Tongue (tissue), 2 donors: Measurements from ENCODE around the gene KCNMA1. TPM values are rescaled to one million over a fixed set of nuclear protein-coding genes. Genes with fewer than 3 reads are reported as not detected.
A peak's percentile ranks its signal among the peaks of the same experiment; 100 is the strongest.
"Not testable (repeated sequence)": the region's sequence is repeated elsewhere in the genome, so short reads cannot be mapped to it uniquely, and the experiment has no call there.

Experiments used
- DNase-seq: peaks from one replicate; pipeline ENCODE4 v3.0.0-alpha.2; 2015
- total RNA-seq: library from RNA; depleted of rRNA; stranded (reverse); fragments of >200 nt; gene quantifications from one replicate; pipeline ENCODE4 v1.2.3, GENCODE V29; 2014

Gene KCNMA1
- total RNA-seq, 1 donor from 2014 or later: 34.3 TPM

DNA sequence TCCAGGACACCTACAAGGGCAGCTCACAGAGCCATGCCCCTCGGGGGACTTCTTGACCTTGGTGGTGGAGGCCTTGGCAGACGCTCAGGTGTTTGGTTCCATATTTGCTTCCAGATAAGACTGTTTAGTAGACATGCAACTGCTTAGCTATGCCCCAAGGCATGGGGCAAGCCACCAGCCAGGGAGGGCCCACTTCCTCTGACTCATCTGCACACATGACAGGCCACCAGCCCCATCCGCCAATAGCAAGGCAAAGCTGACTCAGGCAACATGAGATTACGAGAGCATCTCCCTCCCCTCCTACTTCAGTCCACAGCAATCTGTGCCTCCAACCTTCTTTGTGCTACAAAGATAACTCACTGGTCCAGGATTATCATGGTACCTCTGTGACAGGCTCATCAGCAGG, 54.9 kb downstream of the KCNMA1 start:
- no peak for DNase-seq

DNA sequence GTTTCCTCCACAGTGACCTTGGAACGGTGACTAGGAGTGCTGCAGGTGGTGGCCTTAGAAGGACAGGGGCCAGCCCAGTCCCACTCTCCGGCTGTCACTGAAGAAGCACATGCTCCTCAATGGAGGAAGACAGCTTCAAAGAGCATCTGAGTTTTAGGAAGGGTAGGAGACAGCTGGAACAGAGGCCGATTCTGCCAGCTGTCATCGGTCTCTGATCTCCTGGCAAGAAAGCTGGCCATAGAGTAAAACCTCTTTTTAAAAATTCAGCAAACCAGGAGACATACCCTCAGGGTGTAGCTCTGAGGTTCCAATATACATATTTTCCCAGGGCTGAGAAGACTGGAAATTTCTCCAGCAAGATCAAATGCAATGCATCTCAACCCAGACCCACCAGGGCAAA, 55.9 kb downstream of the KCNMA1 start:
- DNase-seq: peak; percentile 47

DNA sequence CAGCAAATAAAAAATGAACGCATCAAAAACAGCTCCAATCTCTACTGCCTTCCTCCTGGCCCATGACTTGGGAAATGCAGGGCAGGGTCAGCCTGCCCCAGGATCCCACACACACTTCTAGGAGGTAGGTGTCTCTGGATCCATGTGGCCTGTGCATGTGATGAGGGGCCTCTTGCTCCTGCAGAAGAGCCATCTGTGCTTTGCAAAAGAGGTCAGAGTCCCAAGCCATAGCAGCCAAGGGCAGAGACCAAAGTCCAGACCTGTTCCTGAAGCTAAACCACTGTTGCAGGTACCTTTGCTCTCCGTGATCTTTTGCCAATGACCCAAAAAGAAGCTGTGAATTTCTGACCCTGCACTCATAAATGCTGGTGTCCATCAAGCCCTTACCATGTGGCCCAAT, 57.1 kb downstream of the KCNMA1 start:
- no peak for DNase-seq

DNA sequence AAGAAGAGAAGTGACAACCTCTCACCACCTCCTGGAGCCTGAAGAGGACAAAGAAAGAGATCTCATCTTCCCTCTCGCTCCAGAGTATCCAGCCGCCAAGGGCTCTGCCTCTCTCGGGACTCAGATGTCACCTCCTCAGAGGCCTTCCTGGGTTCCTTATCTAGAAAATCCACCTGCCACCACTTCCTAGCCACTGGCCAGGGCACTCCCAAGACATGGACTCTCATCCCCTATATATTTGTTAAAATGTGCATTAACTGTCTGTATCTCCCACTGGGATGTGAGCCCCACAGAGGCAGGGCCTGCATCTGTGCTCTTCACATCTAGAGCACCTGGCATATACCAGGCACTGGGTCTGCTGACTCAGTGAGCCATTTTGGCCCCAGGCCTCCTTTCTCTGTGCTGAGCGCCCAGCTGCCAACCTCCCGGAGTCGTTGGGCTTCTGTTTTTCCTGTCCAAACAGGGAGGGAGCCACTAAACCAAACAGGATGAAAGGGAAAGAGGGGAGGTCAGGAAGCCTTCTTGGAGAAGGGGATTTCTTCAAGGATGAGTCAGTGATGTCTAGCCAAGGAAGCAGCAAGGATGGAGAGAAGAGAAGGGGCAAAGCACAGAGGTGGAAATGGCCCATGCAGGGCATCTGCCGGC, 58.9 kb downstream of the KCNMA1 start:
- no peak for DNase-seq

DNA sequence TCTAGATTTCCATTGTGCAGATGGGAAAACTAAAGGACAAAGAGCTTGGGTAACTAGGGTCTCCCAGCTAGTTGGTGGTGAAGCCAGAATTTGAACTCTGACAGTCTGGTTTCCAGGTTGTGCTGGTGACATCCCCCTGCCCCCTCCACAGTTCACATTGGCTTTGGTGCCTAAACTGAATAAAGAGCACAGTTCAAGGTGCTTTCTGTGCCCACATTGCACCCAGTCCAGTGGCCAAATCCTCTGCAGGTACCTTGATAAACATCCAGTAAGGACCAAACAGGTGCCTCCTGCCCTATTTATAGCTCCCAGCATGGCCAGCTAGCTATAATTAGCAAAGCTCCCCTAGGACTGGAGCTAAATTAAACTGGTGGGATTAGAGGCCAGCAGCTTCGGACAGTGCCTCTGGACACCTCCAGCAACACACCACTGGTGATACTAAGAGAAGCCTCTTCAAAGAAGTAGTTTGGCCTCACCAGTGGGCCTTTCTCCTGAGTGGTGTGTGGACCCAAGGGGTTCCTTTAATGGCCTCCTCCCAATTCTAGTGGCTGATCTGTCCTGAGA, 59.9 kb downstream of the KCNMA1 start:
- DNase-seq: peak; percentile 51

DNA sequence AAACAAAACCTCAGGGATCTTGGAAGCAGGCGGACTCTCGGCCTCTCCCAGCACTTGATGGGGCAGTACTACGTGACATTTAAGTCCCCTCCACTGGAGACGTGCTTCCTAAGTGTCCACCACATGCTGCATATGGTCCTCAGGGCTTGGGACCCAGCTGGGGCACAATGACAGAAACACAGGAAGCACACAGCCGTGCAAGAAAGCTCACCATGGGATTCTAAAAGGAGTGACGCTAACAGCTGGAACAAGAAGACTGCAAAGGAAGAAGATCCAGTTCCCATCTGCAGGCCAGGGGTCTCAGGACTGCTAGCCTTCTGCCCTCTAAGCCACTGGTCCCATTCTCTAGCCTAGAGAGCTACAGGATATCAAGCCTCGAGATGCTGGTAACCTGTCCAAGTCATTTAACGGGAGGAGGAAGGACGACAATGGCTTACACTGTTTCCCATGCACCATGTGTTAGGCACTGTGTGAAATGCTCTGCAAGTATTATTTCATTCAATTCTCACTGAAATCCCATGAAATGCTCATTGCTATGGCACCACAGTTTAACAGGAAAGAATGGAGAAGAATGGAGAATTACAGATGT, 61.1 kb downstream of the KCNMA1 start:
- peak; percentile 70 for DNase-seq

DNA sequence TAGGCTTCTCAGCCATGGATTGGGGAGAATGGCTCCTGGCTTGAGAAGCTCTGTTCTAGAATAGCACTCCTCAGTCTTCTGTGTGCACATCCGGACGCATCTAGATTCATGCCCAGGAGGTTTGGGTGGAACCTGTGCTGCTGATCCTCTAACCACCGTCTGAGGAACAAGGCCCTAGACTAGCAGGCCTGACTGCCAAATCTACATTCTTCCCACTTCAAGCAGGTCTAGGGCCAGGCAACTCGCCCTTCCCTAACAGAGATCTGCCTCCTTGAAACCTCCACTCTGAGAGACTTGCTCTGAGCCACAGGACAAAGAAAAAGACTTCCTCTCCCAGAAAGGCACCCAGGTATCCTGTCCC, 61.6 kb downstream of the KCNMA1 start:
- DNase-seq: no peak

DNA sequence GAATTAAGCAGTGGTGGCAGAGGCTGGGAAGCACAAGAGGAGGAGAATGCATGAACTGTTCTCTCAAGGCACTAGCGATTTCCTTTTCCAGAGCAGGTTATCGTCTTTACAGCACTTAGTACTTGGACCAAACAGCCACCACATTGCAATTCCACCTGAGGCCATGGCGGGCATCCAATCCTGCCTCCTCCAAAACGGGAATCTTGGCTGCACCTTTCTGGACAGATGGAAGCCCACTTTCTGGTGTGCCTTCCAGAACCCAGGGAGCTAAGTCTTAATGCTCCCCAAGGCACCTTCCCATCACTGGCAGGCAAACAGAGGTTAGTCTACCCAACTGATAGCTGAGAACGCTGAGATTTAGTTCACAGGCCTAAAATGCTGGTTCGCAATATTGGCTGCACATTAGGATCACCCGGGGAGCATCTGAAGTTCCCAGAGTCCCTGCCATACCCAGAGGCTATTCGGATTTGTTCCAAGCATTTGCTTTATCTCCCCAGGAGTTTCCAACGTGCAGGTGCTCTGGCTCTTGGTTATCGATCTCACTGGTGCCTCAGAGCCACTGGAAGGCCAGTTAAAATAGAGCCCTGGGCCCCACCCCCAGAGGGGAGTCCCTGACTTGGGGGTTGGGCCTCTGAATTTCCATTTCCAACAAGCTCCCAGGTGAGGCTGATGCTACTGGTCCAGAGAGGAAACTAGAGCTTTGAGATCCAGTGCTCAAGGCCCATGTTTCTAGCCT, 62.2 kb downstream of the KCNMA1 start:
- DNase-seq: no peak

DNA sequence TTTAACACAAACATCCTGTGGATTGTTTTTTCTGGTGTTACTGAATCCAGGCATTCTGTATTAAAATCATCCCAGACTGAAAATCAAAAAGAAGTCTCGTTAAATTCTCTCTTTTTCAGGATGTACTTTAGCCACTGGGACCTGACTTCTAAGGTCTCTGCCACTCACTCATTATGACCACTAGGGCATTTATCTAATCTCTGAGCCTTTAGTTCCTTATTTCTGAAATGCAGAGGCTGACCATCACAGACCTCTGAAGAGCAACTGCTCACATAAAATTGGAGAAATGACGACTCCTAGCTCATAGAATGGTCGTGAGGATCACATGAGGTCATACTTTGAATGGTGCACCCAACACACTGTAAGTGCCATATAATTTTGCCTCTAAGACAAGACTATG, 63.2 kb downstream of the KCNMA1 start:
- DNase-seq: no peak

DNA sequence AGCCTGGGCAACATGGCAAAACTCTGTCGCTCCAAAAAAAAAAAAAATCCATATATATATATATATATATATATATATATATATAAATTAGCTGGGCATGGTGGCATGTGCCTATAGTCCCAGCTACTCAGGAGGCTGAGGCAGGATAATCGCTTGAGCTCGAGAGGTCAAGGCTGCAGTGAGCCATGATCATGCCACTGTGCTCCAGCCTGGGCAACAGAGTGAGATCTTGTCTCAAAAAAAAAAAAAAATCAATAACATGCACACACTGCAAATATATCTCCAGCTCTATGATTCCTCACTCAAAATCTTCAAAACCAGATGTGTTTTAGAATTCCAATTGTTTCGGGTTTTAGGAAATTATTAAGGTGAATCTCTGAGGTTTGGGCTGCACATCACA, 65.1 kb downstream of the KCNMA1 start:
- not testable (repeated sequence) for DNase-seq

DNA sequence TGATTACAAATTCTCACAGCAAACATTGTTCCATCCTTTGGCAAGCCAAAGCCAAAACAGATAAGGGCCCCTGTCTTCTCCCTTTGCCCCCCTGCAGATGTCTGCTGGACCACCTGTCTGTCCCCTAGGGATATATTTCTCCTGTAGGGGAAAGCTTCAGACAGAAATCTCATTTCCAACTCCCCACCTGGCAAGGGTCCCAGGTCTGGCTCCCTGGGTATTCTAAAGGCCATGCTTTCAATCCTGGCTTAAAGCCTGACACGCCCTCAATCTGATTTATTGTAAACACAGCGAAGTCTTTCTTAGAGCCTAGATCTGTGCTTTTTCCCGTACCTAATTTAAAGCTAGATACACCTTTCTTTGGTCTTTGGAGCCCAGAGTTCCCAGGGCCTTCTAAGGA, 66.1 kb downstream of the KCNMA1 start:
- peak; percentile 51 for DNase-seq

DNA sequence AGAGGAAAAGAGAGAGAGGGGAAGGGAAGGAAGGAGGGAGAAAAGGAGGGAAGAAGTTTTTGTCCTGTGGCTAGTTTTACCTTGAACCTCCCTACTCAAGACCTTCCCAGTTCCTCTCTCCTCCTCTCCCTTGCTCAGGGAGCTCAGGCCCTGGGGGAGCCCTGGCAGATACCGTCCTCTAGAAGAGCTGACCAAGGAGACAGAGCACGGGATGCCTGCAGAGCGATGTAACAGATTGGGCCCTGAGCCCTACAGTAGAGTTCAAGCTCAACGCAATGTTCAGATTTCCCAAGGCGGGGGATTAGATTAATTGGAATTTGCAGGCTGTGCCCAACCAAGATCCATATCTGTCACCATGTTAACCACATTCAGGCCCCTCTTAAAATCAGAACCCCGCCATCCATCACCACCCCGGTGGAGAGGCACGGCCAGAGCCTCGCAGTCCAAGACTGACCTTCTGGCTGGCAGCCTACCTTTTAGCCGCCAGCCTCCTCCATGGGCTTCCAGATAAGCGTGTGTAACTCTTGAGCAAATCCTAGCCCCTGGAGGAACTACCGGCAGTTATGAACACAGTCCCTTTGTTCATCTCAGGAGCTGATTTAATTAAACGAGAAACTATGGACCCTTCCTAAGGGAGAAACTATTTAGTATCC, 70.6 kb downstream of the KCNMA1 start:
- DNase-seq: peak; percentile 39

DNA sequence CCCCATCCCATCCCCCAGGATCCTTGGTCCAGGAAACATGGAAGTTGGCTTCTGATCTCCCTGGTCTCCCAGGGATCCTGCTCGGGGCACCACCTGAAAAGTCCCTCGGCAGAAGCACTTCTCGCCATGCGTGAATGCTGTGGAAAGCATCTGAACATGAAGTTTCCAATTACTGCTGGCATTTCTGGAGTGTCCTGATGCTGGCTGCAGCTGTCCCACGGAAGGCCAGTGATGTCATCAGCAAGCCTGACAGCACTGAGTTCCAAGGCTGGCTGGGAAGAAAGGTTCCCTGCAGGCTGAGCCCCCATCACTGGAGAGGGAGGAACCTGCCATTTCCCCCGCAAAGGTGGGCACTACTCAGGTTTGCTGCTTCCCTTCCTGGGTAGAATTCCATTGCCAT, 71.4 kb downstream of the KCNMA1 start:
- DNase-seq: peak; percentile 87

DNA sequence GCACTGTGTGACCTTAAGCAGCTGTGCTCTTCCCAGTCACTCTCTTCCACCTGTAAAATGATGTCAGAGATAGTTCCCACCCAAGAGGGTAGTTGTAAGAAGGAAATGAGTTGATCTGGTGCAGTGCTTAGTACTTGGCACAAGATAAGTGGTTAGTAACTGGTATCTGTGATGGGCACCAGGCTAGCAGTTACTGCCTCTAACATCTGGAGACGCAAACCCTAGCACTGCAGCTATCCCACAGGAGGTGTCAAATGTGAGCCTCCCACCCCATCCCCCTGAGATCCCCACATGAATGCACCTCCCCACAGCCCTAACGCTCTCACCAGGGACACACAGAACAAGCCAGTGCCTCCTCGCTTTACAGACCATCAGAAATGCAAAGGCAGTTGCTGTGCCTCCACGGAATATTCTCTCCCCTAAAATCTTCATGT, 72.0 kb downstream of the KCNMA1 start:
- peak; percentile 32 for DNase-seq

DNA sequence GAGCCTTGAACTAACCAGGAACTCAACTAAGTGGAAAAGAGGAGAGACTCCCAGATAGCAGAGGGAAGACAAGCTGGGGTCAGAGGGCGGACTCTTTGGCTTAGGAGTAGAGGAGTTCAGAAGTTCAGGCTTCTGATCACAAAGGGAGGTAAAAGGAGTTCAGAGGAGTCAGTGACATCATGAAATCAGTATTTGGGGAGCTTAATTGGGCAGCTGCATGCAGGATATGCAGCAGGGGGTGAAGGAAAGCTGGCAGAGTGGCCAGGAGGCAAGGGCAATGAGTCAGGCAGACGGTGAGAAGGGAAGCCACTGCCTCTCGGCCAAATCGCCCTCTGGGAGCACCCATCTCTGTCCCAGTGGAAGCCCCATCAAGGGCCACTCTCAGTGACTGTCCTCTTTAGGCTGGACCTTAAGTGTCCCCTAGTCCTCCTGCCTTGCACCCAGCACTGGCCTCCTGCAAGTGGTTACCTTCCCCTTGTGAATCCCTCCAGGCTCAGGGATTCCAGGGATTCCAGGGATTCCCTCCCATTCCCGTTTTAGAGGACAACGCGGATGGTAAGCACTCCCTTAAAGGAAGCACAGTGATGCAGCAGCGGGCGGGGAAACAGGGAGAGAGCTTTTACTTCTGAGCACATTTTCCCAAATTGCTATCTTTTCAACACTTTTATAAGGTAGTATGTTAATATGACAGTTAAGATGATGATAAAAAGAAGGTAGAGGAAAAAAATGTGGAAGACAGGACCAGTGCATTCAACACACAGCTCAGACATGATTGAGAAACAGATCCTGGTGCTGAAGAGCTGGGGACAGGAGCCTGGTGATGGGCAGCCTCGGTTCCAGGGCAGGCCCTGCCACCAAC, 72.6 kb downstream of the KCNMA1 start:
- peak; percentile 44 for DNase-seq

DNA sequence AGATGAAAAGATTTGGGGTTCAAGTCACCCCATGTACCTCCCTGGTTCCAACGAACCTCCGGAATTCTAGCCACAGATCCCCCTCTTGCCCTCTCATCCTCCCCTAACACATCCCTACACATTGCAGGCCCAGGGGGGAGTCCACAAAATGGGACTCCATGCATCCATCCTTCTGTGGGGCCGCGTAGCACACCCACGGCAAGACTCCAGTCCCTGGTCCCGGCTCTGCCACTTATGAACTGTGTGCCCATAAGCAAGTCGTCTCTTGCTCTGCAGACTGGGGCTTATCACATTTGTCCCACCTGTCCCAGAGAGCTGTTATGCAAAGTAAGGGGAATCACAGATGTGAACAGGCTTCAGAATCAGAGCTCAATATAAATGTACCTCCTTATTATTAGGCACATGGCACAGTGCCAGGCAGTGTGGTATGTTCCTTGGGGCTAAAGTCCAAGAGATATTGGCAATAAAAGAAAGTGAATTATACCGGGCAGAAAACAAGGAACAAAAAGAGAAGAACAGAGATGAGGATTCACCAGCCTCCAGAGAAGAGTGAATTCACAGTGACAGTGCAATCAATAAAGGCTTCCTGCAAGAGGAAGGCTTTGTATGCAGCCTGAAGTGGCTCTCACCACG, 73.9 kb downstream of the KCNMA1 start:
- DNase-seq: peak; percentile 56

DNA sequence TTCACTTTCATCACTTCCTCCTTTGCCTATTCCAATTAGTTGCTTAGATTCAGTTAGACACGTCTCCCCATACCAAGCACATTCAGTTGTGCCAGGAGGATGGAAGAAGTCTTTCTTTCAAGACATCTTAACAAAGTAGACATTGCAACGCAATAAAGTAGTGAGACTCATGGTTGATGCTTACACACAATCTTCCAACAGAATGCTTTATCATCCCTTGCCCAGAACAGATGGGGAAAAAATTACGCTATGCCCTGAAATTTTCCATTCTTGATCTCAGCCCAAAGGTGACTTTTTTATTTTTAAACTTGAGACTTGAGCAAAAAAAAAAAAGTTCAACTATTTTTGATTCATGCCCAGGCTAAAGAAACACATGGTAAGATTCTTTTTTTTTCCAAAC, 74.9 kb downstream of the KCNMA1 start:
- no peak for DNase-seq

DNA sequence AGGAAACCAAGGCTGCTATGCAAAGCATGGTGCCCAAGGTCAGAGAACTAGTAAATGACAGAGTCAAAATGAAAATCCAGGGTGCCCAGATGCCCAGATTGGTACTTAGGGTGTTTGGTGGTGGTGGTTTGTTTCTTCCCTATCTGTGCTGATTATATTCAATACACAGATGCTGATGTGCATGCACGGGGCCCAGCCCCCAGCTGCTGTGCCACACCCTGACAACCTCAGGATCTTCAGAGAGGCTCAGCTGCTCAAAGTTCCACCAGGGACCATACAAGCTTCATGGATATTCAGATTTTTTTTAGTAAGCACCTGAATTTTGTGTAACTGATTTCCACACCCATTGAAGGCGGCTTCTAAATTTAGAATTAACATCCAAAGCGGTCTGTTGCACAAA, 75.6 kb downstream of the KCNMA1 start:
- no peak for DNase-seq

DNA sequence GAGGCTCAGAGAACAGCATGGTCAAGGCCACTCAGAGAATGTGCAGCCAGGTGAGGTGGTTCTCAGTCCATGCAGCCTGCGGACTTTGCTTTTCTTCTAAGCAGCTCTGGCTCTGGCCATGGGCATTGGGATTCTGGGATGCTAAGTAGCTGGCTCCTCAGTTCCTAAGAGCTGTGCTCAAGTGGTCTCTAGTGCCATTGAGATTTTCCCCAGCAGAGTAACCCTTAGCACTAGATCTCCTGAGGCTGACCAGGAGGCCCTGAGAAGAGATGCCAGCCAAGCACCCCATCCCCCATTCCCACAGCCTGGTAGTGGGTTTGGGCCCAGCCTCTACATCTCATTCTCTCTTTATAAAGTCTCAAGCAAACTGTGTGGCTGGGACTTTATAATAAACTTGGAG, 77.1 kb downstream of the KCNMA1 start:
- no peak for DNase-seq

DNA sequence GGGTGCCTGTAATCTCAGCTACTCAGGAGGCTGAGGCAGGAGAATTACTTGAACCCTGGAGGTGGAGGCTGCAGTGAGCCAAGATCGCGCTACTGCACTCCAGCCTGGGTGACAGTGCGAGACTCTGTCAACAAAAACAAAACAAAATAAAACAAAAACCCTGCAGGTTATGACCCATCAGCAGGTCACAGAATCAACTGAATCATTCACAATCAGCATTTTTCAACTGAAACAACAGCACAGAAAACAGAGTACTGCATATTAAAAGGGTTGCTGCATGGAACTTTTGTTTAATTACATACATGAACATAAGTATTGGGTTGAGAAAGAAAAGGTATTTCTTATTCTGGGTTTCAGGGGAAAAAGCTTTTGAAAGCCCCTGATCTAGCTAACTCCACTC, 77.6 kb downstream of the KCNMA1 start:
- no peak for DNase-seq

DNA sequence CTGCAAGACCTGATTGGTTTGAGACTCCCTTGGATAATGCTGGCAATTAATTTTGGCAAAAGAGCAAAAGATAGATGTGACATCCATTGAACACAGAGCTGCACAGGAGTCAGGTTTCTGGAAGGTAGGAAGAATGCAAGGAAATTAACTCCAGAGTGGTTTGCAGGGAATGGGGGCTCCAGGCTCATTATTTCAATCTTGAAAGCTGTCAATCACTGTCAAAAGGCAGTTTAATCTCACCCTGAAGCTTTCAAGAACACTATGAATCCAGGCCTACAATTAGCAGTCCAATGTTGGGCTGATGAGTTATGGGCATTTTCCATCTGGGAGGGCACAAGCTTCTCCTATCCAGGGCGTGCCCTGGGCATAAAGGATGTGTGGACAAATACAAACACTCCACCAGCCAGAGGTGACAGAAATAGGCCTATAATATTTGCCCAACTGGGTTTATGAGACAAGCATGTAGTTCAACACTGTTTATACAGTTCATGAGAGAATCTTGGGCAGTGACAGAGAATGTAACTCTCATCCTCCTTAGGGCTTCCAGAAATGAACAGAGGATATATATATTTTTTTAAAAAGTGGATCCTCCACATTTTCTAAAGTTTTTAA, 80.5 kb downstream of the KCNMA1 start:
- DNase-seq: no peak
